Skin epidermis (tissue), 12 donors: ENCODE data around the gene PSEN2.
"Not testable (repeated sequence)": the region's sequence is repeated elsewhere in the genome, so short reads cannot be mapped to it uniquely, and the experiment has no call there.

Experiments
- H3K27ac ChIP-seq, 21 experiments: fragments of 200-600 bp; sonication (generic) in 11 of 21; one replicate each; pipeline ENCODE4 v1.5.0; 2020; ENCODE audit warnings: mild to moderate bottlenecking in 3 of 21, inconsistent platforms in 2 of 21, moderate library complexity in 2 of 21
- H3K4me3 ChIP-seq, 7 experiments: fragments of 200-600 bp; sonication (generic) in 2 of 7; one replicate each; pipeline ENCODE4 v1.5.0; 2020; ENCODE audit warnings: inconsistent platforms in 2 of 7, mild to moderate bottlenecking in 2 of 7, moderate library complexity in 1 of 7

Gene PSEN2

DNA sequence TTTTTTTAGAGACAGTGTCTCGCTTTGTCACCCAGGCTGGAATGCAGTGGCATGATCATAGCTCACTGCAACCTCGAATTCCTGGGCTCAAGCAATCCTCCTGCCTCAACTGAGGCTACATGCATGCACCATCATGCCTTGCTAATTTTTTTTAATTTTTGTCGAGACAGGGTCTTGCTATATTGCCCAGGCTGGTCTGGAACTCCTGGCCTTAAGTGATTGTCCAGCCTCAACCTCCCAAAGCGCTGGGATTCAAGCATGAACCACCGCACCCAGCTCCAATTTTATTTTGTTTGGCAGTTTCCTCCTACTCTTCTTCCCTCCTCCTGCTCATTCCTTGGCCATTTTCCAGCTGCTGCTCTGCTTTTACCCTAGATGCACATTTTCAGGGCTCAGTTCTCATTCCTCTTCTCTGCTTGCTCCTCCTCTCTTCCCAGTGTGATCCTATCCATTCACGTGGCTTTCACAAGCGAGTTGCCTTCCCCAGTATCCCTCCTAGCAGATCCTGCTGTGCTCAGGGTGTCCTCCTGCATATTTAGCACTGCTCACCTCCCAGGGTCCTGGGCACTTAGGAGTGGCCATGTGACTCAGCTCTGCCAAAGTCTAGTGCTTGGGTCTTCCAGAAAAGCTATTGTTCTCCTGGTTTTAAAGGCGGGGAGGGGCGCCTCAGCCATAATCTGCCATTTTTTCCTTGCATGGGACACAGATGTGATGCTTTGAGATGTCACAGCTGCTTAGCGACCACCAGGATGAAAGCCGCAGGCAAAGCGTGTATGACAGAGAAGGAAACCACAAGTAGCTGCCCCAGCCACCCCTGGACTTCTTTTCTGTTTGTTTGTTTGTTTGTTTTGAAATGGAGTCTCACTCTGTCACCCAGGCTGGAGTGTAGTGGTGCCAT, 33.7 kb downstream of the PSEN2 start:
- Histone ChIP-seq H3K4me3 (no peak overlapping the region), H3K27ac (no peak overlapping the region)

DNA sequence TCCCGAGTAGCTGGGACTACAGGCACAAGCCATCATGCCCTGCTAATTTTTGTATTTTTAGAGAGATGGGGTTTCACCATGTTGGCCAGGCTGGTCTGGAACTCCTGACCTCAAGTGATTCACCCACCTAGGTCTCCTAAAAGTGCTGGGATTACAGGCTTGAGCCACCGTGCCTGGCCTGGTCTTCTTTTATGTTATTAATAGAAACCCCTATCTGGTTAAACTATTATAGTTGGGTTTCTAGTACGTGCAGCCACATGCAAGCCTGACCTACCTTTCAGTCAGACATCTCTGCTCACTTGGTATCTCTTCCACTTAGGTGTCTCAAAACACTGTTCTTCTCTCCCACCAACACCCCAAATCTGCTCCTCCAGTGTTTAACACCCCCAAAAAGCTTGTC, 34.4 kb downstream of the PSEN2 start:
- H3K27ac ChIP-seq: no peak overlapping the region
- H3K4me3 ChIP-seq: no peak overlapping the region

DNA sequence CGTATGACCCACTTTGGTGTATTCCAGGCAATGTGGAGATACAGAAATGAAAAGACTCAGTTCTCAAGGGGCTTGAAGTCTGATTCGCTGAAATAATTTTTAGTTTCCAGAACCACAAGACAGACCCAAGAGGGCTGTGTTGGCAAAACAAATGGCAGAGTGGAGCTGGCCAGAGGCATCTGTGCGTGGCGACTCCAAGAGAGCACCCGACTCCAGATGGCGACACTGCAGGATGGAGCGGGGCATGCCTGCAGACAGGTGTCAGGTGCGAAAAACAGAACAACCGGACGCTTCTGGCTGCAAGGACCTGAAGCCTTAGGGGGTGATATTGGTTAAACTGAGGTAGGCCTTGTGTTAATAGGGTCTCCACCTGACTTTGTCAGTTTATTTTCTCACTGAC, 38.0 kb downstream of the PSEN2 start:
- no peak overlapping the region for H3K27ac ChIP-seq
- no peak overlapping the region for H3K4me3 ChIP-seq

DNA sequence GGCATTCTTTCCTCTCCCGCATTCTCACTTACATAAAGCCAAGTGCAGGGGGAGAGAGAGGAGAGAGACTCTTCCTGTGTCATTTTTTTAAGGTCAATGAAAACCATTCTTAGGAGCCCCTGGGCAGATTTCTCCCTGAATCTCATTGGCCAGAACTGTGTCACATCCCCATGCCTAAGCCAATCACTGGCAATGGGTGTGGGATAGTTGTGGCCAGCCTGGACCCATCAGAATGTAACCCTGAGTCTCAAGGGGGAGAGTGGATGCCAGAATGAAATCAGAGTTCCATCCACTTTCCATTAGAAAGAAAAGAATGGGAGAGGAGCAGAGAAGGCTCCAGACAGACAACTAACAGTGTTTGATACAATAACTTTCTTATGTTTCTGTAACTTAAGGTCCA, 38.5 kb downstream of the PSEN2 start:
- Histone ChIP-seq H3K27ac (no peak overlapping the region), H3K4me3 (no peak overlapping the region)

DNA sequence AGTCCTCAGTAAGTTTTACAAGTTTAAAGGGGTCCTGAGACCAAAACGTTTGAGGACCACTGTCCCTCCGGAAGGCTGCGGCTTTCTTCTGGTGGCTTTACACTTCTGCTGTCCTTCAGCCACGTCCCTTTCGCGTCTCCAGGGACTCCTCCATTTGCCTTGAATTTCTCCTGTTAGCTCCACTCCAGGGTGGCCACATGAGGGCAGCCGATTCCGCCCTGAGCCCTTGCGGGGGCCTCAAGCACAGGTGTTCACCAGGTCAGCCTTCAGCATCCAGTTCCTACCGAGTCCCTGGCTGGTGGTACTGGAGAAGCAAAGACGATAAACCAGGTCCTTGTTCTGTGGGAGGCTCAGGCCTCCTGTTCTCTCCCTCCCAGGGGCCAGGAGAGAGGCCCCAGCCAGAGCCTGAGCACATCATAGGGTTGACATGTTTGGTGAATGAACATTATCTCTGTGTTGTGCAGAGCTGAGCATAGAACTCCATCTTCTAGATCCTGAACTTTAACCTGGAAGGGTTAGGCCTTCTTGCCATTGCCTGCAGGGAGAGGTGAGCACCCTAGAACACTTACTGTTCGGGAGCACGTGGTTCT, 42.3 kb downstream of the PSEN2 start:
- no peak overlapping the region for H3K4me3 ChIP-seq

DNA sequence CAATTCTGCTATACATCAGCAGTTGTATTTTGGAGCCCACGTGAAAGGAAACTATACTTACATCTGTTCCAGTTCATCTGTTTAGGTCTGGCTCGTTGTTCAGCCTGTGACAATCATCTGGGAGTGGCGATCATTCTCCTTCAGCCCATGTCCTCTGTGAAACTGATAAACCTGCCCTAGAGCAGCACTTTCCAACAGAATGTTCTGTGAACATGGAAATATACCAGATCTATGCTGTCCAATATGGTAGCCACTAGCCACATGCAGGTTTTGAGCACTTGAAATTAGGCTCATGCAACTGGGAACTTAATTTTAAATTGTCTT, 45.2 kb downstream of the PSEN2 start:
- Histone ChIP-seq H3K27ac (no peak overlapping the region), H3K4me3 (no peak overlapping the region)

More for the DNA sequence above, 42.3 kb downstream of the PSEN2 start:
- H3K27ac ChIP-seq: no peak overlapping the region

DNA sequence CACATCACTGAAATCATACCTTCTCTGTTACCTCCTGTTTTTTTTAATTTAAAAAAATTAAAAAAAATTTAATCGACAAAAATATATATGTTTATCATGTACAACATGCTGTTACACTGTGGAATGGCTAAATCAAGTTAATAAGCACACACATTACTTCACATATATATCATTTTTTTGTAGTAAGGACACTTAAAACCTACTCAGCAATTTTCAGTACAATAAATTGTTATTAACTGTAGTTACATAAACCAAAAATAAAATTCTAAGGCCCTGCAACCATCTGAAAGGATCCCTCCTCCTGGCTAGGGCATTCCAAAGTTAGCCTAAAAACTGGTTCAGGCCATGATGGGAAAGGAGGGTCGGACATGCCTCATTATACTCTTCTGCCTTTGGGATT, 46.1 kb downstream of the PSEN2 start:
- no peak overlapping the region for H3K27ac ChIP-seq
- H3K4me3 ChIP-seq: no peak overlapping the region

DNA sequence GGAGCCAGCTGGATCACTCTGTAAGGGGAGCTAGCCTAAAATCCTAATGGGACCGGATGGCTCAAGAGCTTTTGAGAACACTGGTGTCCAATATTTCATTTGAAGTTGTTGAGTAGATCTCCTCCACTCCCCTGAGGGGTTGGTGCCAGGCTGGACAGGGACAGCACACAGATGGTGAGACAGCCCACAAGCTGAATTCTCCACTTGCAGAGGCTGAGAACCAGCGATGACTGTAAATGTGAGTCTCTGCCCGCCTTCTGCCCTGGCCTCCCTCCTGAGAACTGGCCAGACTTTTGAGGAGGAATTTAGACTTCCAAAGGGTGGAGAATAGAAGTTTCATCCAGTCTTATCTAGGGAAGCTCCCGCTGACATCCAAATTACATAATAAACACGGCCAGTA, 49.2 kb downstream of the PSEN2 start:
- no peak overlapping the region for H3K27ac ChIP-seq

DNA sequence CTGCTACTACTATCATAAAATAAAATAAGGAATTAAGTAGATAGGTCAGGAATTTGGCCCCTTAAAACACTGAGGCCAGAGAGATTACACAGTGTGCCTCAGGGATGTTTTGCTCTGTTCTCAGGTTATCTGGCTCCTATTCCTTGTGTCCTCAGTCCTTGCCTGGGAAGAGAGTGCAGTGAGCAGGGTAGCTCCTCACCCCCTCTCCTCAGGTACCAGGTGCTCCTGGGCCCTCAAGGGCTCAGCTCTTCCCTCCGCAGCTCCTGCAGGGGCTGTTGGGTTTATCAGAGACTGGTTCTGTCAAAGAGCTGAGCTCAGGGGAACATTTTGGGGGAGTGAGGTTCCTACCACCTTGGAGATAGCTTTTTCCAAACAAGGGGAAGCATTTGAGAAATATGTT, 49.6 kb downstream of the PSEN2 start:
- Histone ChIP-seq H3K4me3 (no peak overlapping the region), H3K27ac (no peak overlapping the region)

More for the DNA sequence above, 49.2 kb downstream of the PSEN2 start:
- no peak overlapping the region for H3K4me3 ChIP-seq

DNA sequence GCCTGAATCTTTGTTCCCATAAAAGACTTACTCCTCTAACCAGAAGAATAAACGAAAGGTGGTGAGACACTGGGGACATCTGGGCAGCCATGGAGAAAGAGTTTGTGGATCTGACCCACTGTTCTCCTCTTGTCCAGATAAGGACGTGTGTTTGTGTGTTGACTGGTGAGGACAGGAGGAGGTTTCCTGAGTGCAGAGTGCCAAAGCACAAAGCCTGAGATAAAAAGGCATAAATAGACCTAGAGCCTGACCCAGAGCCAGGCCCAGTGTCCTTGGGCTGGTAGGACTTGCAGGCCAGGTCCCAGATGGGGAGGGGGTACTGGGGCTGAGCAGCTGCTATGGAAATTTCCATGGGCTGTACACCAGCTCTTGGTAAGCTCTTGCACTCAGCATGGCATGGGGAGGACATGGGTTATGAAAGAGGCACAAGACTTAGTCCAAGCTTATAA, 50.1 kb downstream of the PSEN2 start:
- Histone ChIP-seq H3K4me3 (no peak overlapping the region), H3K27ac (no peak overlapping the region)

DNA sequence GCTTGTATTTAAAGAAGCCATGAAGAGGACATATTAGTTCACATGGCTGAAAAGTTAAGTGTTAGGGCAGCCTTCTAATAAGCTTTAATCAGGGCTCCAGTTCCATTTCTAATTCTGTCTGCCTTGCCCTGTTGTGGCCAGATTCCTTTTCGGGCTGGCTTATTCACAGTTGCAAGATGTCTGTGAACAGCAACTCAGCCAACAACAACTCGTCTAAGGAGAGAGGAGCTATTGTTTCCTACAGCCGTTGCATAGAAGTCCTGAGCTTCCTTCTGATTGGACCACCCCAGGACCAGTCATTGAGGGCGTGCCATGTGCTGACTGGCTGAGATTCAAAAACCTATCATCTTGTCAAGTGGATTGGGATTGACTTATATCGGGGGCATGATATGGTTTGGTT, 51.1 kb downstream of the PSEN2 start:
- H3K4me3 ChIP-seq: no peak overlapping the region
- H3K27ac ChIP-seq: no peak overlapping the region

DNA sequence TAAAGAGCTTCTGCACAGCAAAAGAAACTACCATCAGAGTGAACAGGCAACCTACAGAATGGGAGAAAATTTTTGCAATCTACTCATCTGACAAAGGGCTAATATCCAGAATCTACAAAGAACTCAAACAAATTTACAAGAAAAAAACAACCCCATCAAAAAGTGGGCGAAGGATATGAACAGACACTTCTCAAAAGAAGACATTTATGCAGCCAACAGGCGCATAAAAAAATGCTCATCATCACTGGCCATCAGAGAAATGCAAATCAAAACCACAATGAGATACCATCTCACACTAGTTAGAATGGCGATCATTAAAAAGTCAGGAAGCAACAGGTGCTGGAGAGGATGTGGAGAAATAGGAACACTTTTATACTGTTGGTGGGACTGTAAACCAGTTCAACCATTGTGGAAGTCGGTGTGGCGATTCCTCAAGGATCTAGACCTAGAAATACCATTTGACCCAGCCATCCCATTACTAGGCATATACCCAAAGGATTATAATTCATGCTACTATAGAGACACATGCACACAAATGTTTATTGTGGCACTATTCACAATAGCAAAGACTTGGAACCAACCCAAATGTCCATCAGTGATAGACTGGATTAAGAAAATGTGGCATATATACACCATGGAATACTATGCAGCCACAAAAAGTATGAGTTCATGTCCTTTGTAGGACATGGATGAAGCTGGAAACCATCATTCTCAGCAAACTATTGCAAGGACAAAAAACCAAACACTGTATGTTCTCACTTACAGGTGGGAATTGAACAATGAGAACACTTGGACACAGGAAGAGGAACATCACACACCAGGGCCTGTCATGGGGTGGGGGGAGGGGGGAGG, 59.1 kb downstream of the PSEN2 start:
- not testable (repeated sequence) for H3K27ac ChIP-seq, H3K4me3 ChIP-seq

DNA sequence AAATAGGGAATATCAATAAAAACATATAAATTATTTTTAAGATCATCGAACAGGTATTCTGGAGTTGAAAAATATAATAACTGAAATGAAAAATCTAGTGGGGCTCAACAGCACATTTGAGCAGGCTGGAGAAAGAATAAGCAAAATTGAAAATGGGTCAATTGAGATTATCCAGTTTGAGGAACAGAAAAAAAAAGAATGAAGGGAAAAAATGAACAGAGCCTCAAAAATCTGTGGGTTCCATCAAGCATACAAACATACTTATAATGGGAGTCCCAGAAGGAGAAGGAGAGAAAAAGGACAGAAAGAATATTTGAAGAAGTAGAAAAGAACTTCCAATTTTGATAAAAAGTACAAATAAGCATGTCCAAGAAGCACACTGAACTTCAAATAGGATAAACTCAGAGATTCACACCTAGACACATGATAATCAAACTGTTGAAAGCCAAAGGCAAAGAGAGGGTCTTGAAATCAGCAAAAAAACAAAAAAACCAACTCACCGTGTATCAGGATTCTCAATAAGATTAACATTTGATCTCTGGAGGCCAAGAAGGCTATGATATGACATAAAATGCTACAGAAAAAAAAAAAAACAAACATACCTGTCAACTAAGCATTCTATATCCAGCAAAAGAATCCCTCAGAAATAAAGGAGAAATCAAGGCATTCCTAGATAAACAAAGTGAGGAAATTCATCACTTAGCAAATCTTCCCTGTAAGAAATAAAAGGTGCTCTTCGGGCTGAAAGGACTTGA, 64.2 kb downstream of the PSEN2 start:
- no peak overlapping the region for H3K4me3 ChIP-seq
- H3K27ac ChIP-seq: no peak overlapping the region

DNA sequence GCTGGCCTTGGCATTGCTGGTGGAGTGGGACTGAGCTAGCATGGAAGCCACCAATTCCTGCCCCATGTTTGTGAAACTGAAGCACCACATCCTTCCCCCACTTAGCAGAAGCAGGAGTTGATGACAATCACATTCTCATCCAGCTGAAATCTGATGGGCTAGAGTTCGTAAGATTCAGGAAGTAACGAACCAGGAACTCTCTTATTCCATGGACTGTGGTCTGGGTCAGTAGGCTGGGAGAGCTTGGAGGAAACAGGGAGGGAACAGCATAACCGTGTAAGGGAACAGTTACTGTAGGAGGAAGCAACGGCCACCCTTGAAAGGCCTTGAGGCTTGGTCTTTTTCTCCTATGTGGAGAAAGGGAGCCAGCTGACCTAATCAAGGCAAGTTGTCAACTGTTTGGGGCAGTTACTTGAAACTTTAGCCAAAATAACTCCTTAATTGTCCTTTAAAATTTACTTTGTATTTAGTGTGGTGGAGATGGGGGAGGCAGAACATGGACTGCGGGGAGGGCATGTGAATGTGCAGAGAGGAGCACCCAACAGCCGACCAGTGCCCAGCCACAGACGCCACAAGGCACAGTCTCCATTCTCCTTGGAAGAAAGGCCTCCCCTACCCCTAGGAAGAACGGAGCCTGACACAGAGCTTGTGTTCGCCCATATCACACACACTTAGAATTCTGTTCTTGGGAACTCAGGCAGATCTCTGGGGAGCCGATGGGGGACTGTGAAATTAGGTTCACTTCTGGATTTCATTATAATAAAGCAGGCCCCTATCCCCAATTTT, 67.7 kb downstream of the PSEN2 start:
- peak overlapping the region in 20 of 21 experiments; percentile 26 to 100 (median 96) for H3K27ac ChIP-seq
- peak overlapping the region in 1 of 7 experiments; percentile 64 for H3K4me3 ChIP-seq

DNA sequence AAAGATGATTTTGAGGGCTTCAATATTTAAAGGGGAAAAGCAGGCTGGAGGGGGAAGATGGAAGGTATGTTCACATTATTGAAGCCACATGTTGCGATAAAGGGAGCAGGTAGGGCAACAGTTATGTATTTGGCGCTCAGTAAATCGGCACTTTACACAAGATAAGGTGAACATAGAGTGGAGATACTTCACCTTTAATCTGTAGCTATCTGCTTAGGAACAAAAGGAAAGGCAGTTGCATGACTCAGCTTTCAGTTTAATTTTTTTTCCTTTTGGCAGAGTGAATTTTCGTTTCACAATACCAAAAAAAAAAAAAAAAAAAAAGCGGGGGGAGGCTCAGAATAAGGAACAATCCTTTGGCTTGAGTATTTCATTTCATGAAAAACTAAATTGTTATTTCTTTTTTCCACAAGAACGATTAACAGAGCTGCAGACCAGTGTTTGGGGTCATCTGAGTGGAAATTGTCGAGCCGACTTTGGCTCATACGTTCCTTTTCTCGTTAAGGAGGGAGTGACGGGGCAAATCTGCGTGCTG, 68.6 kb downstream of the PSEN2 start:
- H3K27ac ChIP-seq: peak overlapping the region; percentile 78 to 100 (median 96)
- H3K4me3 ChIP-seq: peak overlapping the region; percentile 64 to 88 (median 77)

DNA sequence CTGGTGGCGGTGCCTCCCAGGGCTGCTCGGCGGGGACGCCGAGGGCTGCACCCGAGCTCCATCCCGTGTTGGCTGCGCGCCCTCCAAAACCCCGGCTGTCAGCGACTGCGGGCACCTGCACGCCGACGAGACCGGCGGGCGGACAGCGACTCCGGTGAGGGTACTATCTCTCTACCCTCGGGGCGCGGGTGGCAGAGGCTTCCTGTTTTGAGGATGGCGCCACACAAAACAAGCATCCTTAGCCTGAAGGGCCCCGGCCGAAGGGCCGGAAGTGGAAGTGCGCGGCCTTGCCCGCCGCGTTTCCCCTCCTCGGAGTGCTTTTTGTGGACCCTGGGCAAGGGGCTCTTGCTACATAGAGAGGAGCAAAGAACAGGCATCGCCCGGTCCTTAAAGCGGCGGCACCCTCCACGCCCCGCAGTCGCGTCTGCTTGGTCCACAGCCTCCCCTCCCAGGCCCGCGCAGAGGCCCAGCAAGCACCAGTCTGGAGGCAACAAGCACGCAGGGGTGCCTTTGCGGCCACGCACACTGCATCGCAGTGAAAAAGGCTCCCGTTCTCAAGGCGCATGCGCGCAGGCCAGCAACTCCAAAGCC, 69.1 kb downstream of the PSEN2 start:
- peak overlapping the region; percentile 78 to 100 (median 96) for H3K27ac ChIP-seq
- peak overlapping the region; percentile 64 to 88 (median 77) for H3K4me3 ChIP-seq

DNA sequence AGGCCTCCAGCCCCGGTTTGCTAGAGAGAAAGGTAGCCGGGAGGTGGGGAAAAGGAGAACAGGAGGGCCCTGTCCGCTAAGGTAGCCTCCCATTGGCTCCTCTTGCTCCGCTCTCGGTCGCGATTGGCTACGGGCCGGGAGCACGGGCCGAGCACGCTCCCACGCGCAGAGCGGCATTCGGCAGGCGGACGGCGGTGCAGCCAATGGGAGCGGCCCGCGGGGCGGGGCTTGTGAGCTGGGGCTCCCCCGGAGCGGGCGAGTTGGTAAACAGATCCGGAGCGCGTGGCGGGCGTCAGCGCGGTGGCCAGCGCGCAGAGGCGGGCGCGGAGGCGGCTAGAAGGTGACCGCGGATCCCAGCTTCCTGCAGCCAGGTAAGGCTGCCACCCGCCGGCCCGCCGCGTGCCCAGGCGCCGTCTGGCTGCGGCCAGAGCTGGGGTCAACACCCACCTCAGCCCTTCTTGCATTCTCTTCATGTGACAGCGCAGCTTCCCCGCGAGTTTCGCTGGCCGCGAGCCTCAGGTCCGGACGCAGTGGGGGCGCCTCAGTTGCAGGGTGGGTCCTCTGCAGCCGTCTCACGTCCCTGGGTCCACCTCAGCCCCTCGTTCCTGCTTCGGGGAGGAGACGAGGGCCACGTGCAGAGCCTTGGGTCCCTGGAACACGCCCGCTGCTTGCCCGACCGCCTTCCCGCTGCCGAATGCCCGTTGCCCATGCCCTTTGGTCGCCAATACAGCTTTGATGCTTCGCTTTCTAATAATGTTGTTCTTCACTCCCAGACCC, 69.8 kb downstream of the PSEN2 start, which contains the start of gene COQ8A:
Gene COQ8A (plus strand): TSS at position 266 of the 777 bp plus-strand sequence. CDS start 21,092 bp downstream, outside the sequence.
- H3K4me3 ChIP-seq: peak within 1 kb of the TSS; percentile 64 to 88 (median 77)
- peak within 1 kb of the TSS; percentile 78 to 100 (median 96) for H3K27ac ChIP-seq

DNA sequence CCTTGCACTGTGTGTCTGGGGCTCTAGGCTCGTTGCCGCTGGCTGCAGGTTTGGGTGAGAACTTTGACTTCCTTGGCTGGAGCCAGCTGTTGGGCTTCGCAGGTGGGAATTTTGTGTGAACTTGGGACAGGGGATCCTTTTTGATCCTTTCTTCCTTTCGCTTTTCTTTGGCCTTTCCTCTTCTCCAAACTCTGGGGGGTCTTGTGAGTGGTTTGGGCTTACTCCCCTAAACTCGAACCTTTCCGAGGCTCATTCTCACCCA, 70.3 kb downstream of the PSEN2 start:
- Histone ChIP-seq H3K4me3 (peak overlapping the region; percentile 64 to 88 (median 77)), H3K27ac (peak overlapping the region in 16 of 21 experiments; percentile 3 to 100 (median 79))
